Left lobe of liver (tissue), 2 donors: ENCODE results near the gene FANK1. TPM values are rescaled to one million over a fixed set of nuclear protein-coding genes. Genes with fewer than 3 reads are reported as not detected.

Experiments
- ATAC-seq: fragments of 200-7000 bp; cut with Tn5 transposase; one replicate; pipeline ENCODE4 v1.9.1; 2020; ENCODE audit warnings: mild to moderate bottlenecking, moderate library complexity
- DNase-seq: peaks from one replicate; pipeline ENCODE4 v3.0.0-alpha.2; 2020; ENCODE audit warnings: low spot score
- total RNA-seq: library from RNA; stranded (reverse); gene quantifications from one replicate; pipeline ENCODE4 v1.2.1, GENCODE V29; 2021
- donor health status: DM: no; HTN: no; CAD: no; lungs with moderate emphysema.
- donor health status: DM: no; HTN: yes; CAD: no.

The FANK1 gene
- total RNA-seq, 1 donor from 2014 or later = not detected

- no peak for DNase-seq
- no peak for ATAC-seq
Measured at GRCh38 chr10:125984346-125984745, 88.0 kb downstream of the FANK1 start.

- ATAC-seq (no peak), DNase-seq (no peak)
Measured at GRCh38 chr10:125984865-125985495, 88.6 kb downstream of the FANK1 start.

GRCh38 chr10:125985557-125986240 is 89.3 kb downstream of the FANK1 start:
- DNase-seq (no peak), ATAC-seq (no peak)

DNA sequence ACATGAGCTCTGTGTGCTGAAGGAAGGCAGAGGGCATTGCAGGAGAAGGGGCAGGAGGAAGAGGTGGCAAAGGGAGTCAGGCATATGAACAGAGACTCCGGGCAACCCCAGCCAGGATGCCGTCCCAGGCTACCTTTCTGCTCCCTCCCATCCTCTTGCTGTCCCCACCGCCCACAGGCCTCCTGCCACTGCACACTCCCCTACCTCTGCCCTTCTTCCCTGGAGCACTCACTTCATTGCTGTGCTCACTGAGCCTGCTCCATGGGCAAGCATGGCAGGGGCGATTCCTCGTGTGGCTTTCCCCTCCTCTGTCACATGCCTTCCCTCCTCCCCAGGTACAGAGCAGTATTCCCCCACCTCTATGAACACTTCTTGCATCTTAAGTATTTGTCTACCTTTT is 93.4 kb downstream of the FANK1 start:
- DNase-seq (no peak), ATAC-seq (no peak)

- ATAC-seq = no peak
- no peak for DNase-seq
Measured at GRCh38 chr10:125990974-125991373, 94.6 kb downstream of the FANK1 start.

DNA sequence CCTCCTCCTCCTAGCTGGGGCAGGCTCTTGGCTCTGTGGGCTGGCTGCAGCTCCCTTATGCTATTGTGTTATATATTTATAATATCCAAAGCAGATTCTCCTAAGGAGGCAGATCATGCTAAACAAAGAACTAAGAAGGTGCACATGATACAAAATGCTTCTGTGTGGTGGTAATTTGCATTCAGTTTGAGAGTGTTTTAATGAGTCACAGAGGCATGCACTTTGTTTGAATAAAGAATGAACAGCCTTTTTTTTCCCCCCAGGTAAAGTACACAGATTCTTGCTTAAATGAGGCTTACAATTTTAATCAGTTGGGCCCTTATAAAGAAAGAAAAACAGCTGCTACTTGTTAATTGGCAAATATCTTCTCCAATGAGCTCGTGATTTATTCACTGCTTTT is 95.0 kb downstream of the FANK1 start:
- no peak for DNase-seq

DNA sequence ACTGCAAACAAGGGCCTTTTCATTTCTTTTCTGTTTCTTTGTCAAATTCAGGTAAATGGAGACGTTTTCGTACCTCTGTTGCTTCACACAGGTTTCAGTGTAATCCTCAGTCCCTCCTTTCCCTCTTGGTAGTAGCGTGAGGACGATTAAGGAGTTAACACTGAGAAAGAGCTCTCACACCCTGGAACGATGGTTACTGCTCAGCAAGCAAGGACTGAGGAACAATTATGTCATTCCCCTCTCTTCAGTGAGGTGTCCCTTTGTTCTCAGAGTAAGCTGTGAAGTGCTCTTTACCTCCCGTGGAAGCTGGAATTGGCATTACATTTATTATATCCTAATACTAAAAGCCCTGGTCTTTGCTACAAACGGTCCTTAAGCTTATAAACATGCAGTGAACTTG is 95.9 kb downstream of the FANK1 start:
- DNase-seq = no peak
- no peak for ATAC-seq

More for the DNA sequence above, 95.0 kb downstream of the FANK1 start:
- ATAC-seq = no peak

GRCh38 chr10:125994601-125995000 is 98.2 kb downstream of the FANK1 start:
- no peak for ATAC-seq
- DNase-seq = no peak

GRCh38 chr10:125995726-125996304 is 99.5 kb downstream of the FANK1 start:
- ATAC-seq = no peak
- DNase-seq = no peak

DNA sequence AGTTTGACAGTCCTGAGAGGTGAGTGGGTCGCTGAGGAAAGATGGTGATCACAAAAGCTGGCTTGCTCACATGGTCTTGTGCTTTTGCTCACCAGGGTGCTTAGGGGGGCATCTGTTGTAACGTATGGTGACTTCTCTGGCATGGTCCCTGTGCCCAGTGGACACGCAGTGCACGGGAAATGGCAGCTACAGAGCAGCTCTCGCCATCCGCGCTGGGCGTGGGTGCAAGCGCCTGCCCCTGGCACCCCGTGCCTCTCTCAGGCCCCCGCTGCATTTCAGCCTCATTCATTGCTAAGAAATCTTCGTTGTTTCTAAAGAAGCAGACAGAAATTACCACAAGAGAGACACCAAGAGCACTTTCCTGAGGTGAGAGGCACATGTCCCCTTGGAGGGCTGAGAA is 101.2 kb downstream of the FANK1 start:
- DNase-seq = no peak
- ATAC-seq = no peak

GRCh38 chr10:125999694-126000093 is 103.3 kb downstream of the FANK1 start:
- no peak for DNase-seq
- no peak for ATAC-seq

DNA sequence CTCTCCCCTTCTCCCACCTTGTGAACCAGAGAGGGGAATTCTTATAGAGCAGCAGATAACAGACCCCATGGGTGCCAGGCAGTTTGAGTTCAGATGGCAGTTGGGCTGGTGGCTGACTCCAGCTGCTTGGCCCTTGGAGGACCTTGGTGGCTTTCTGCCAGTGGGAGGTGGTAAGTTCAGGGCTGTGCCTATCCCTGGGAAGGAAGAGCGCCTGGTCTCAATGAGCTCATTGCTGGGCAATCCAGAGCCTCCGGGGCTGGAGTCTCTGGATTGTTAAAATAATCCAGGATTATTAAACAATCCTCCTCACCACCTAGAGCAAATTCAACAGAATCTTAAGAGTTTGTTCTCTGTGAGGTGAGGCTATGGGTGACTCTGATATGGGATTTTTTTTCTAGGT is 105.2 kb downstream of the FANK1 start:
- no peak for DNase-seq
- ATAC-seq = peak; percentile 19

GRCh38 chr10:126004752-126005151 is 108.4 kb downstream of the FANK1 start:
- ATAC-seq = no peak
- no peak for DNase-seq

- DNase-seq = no peak
- ATAC-seq = no peak
Measured at GRCh38 chr10:126006264-126006663, 109.9 kb downstream of the FANK1 start.

DNA sequence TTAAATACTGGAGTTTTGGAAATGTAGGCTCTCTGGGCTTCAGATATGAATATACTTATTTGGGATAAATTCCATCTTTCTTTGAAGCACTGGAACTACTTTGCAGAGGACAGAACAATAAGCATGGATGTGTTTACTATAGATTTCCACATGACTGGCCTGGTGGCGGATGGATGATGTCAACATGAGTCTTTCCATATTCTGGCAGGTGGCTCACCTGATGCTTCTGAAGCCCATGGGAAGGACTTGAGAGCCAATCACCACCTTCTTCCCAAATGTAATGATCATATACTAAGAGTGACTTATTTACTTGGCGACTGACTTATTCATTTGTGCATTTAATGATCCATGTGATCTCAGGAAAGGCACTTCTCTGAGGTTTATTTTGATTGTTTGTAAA is 110.5 kb downstream of the FANK1 start:
- no peak for ATAC-seq
- no peak for DNase-seq

DNA sequence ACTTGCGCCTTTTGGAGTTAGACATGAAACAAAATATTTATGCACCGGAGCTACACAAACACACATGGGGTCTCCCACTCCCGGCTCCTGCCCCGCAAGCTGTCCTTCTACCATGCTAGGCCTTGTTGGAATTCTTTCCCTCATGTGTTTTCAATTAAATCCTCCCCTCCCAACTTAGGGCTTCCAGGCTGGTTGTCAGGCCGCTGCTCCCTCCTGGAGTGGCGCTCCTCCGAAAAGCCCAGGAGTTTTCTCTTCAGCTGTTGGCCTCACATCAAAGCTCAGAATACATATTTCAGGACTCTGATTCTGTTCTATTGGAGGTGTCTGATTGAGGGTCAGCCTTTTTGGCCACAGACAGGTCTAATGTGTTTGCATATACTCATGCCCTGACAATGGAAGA is 113.3 kb downstream of the FANK1 start:
- DNase-seq (no peak), ATAC-seq (no peak)

- ATAC-seq = no peak
- no peak for DNase-seq
Measured at GRCh38 chr10:126011995-126012394, 115.6 kb downstream of the FANK1 start.

DNA sequence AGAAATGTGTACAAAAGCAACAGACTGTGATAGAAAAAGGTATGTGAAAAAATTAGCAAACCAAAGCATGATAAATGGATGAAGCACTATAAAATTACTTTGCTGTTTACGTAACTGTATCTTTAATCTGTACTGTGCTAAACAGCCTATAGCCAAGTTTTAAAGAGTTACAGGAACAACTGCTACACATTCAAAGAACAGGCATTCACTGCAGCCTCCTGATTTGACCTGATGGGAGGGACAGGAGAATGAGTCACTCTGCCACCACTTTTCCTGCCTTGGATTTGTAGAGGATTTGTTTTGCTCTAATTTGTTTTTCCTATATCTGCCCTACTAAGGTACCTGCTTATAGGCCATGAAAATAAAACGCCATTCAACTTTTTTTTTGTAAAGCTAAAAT is 116.1 kb downstream of the FANK1 start:
- no peak for DNase-seq
- ATAC-seq = no peak

GRCh38 chr10:126013489-126014281 is 117.3 kb downstream of the FANK1 start:
- DNase-seq = no peak
- ATAC-seq = no peak

GRCh38 chr10:126014309-126014708 is 117.9 kb downstream of the FANK1 start:
- ATAC-seq (no peak), DNase-seq (no peak)

GRCh38 chr10:126015413-126015812 is 119.0 kb downstream of the FANK1 start:
- DNase-seq = no peak
- ATAC-seq = no peak
